Astrocyte (in vitro differentiated cells and primary cell): ENCODE measurements around the gene ALX4. TPM values are rescaled to one million over a fixed set of nuclear protein-coding genes. Genes with fewer than 3 reads are reported as not detected.

Experiments
- DNase-seq: peaks from one replicate; pipeline ENCODE4 v3.0.0-alpha.2; 2010; ENCODE audit warnings: low read depth
- FAIRE-seq: peaks from 2 replicates; lab custom pipeline; 2011; peaks lifted over from hg19 to GRCh38; lab: Jason Lieb, UNC
- H2AFZ ChIP-seq: 2 replicates; pipeline ENCODE4 v1.6.0; 2012; ENCODE audit warnings: low read depth, low read length, inconsistent platforms
- H3K27ac ChIP-seq: 2 replicates; pipeline ENCODE4 v1.5.1; 2011; ENCODE audit warnings: low read depth, low read length, inconsistent platforms
- H3K27me3 ChIP-seq: 2 replicates; pipeline ENCODE4 v1.6.0; 2011; ENCODE audit warnings: low read length, inconsistent platforms; ENCODE audit not compliant: insufficient read depth
- H3K36me3 ChIP-seq: 2 replicates; pipeline ENCODE4 v1.5.1; 2011; ENCODE audit warnings: low read length, inconsistent platforms; ENCODE audit not compliant: insufficient read depth
- H3K4me1 ChIP-seq: 2 replicates; pipeline ENCODE4 v1.5.1; 2011; ENCODE audit warnings: low read length, inconsistent platforms; ENCODE audit not compliant: insufficient read depth
- H3K4me2 ChIP-seq: 2 replicates; pipeline ENCODE4 v1.6.0; 2012; ENCODE audit warnings: low read length, inconsistent platforms
- H3K4me3 ChIP-seq: 2 replicates; pipeline ENCODE4 v1.5.1; 2011; ENCODE audit warnings: low read depth, mild to moderate bottlenecking, low read length, inconsistent platforms; ENCODE audit not compliant: insufficient read depth
- H3K79me2 ChIP-seq: 2 replicates; pipeline ENCODE4 v1.6.0; 2012; ENCODE audit warnings: mild to moderate bottlenecking, low read length, inconsistent platforms; ENCODE audit not compliant: insufficient read depth
- H3K9ac ChIP-seq: 2 replicates; pipeline ENCODE4 v1.6.0; 2012; ENCODE audit warnings: mild to moderate bottlenecking, low read length, inconsistent platforms
- H3K9me3 ChIP-seq: 2 replicates; pipeline ENCODE4 v1.5.1; 2012; ENCODE audit warnings: low read depth, mild to moderate bottlenecking, low read length, inconsistent platforms; ENCODE audit not compliant: insufficient read depth
- H4K20me1 ChIP-seq: 2 replicates; pipeline ENCODE4 v1.6.0; 2012; ENCODE audit warnings: low read length, inconsistent platforms; ENCODE audit not compliant: insufficient read depth
- H3K27ac Mint-ChIP-seq: one replicate; pipeline ENCODE4 v1.8.0; 2021; ENCODE audit warnings: mild to moderate bottlenecking, mixed read lengths; ENCODE audit not compliant: unreplicated experiment
- H3K27me3 Mint-ChIP-seq: one replicate; pipeline ENCODE4 v1.8.0; 2021; ENCODE audit warnings: low read depth, mixed read lengths; ENCODE audit not compliant: unreplicated experiment
- H3K36me3 Mint-ChIP-seq: one replicate; pipeline ENCODE4 v1.8.0; 2021; ENCODE audit warnings: low read depth, mixed read lengths; ENCODE audit not compliant: unreplicated experiment
- H3K4me1 Mint-ChIP-seq: one replicate; pipeline ENCODE4 v1.8.0; 2021; ENCODE audit warnings: low read depth, mixed read lengths; ENCODE audit not compliant: unreplicated experiment
- H3K4me3 Mint-ChIP-seq: one replicate; pipeline ENCODE4 v1.8.0; 2021; ENCODE audit warnings: mild to moderate bottlenecking, moderate library complexity, mixed read lengths; ENCODE audit not compliant: unreplicated experiment
- H3K9me3 Mint-ChIP-seq: one replicate; pipeline ENCODE4 v1.8.0; 2021; ENCODE audit warnings: mild to moderate bottlenecking, mixed read lengths; ENCODE audit not compliant: unreplicated experiment
- CTCF ChIP-seq: IDR thresholded peaks from 2 replicates; pipeline ENCODE4 v1.5.1; 2011; ENCODE audit warnings: low read depth, mild to moderate bottlenecking, inconsistent platforms, low read length, moderate library complexity; ENCODE audit not compliant: insufficient read depth
- EZH2 ChIP-seq: IDR thresholded peaks from 2 replicates; pipeline ENCODE4 v1.6.1; 2012; ENCODE audit warnings: mild to moderate bottlenecking, low read length, inconsistent platforms; ENCODE audit not compliant: insufficient read depth
- total RNA-seq: library from RNA; stranded (reverse); gene quantifications from 2 replicates; pipeline ENCODE4 v1.2.1, GENCODE V29; 2021

Gene ALX4
- total RNA-seq, 1 donor from 2014 or later, result not detected

DNA sequence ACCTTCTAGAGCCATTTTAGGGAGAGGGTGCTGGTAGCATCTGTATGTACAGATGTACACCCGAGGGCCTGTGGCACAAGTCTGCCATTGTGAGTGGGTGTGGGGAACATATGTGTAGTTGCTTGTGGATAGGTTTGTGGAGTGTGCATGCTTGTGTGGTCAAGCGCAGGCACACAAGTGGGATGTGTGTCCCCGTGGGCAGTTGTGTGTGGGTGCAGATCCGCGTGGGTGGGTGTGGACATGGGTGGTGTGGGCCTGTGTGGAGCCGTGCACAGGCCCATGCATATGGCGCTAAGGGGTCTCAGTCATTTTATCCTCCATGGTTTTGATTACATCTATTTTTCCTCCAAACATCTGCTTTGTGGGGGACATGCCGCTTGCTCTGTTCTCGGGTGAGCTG, 28.8 kb downstream of the ALX4 start:
- FAIRE-seq, result no peak
- peaks cover 5% of the 10 kb centered on the region for H3K4me1 Mint-ChIP-seq
- no peak overlapping the region for H3K27ac Mint-ChIP-seq
- H4K20me1 ChIP-seq, result no peaks in the 10 kb centered on the region
- no peaks in the 10 kb centered on the region for H3K4me1 ChIP-seq
- TF ChIP-seq EZH2 (no peak), CTCF (no peak)
- no peak overlapping the region for H3K9ac ChIP-seq
- H3K4me2 ChIP-seq, result no peak overlapping the region
- no peak for DNase-seq
- H3K4me3 ChIP-seq, result no peak overlapping the region
- no peaks in the 10 kb centered on the region for H3K36me3 ChIP-seq
- no peak overlapping the region for H3K4me3 Mint-ChIP-seq
- no peaks in the 10 kb centered on the region for H3K9me3 Mint-ChIP-seq
- no peaks in the 10 kb centered on the region for H3K36me3 Mint-ChIP-seq
- no peak overlapping the region for H2AFZ ChIP-seq
- no peaks in the 10 kb centered on the region for H3K79me2 ChIP-seq
- H3K27ac ChIP-seq, result no peak overlapping the region
- peaks cover 2% of the 10 kb centered on the region for H3K27me3 ChIP-seq
- H3K9me3 ChIP-seq, result no peaks in the 10 kb centered on the region
- H3K27me3 Mint-ChIP-seq, result peaks cover 28% of the 10 kb centered on the region

DNA sequence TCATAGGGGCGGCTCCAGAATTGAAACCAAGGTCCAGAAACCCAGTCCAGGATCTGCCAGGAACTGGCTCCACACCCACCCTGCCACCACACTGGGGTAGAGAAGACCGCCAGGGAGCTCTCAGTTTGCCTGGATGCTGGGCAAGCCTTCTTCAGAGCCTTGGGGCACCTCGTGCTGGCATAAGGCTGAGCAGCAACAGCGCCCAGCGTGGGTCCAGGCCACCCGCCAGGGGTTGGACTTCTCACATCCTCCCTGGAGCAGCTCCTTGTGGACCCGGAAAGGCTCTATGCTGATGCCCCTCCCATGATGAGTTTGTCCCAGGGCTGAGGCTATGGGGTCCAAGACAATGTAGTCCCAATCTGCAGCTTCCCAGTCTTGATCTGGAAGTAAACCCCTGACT, 29.7 kb downstream of the ALX4 start:
- Histone ChIP-seq H2AFZ (no peak overlapping the region), H3K9ac (no peak overlapping the region), H3K27ac (no peak overlapping the region), H3K36me3 (no peaks in the 10 kb centered on the region), H3K4me3 (no peak overlapping the region), H4K20me1 (no peaks in the 10 kb centered on the region), H3K27me3 (peaks cover 2% of the 10 kb centered on the region), H3K4me2 (no peak overlapping the region), H3K79me2 (no peaks in the 10 kb centered on the region), H3K9me3 (no peaks in the 10 kb centered on the region), H3K4me1 (no peaks in the 10 kb centered on the region)
- no peak overlapping the region for H3K4me3 Mint-ChIP-seq
- DNase-seq (no peak), FAIRE-seq (no peak)
- H3K27me3 Mint-ChIP-seq, result peaks cover 31% of the 10 kb centered on the region
- H3K9me3 Mint-ChIP-seq, result no peaks in the 10 kb centered on the region
- H3K27ac Mint-ChIP-seq, result no peak overlapping the region
- H3K36me3 Mint-ChIP-seq, result no peaks in the 10 kb centered on the region
- TF ChIP-seq EZH2 (no peak), CTCF (no peak)
- H3K4me1 Mint-ChIP-seq, result no peaks in the 10 kb centered on the region

- Histone ChIP-seq H3K4me3 (no peak overlapping the region), H3K27ac (no peak overlapping the region), H3K27me3 (peaks cover 2% of the 10 kb centered on the region), H4K20me1 (no peaks in the 10 kb centered on the region), H3K79me2 (no peaks in the 10 kb centered on the region), H3K4me2 (no peak overlapping the region), H3K4me1 (no peaks in the 10 kb centered on the region), H3K36me3 (no peaks in the 10 kb centered on the region), H3K9me3 (no peaks in the 10 kb centered on the region), H2AFZ (no peak overlapping the region), H3K9ac (no peak overlapping the region)
- H3K27me3 Mint-ChIP-seq, result peaks cover 31% of the 10 kb centered on the region
- H3K4me1 Mint-ChIP-seq, result no peaks in the 10 kb centered on the region
- no peaks in the 10 kb centered on the region for H3K36me3 Mint-ChIP-seq
- DNase-seq (no peak), FAIRE-seq (no peak)
- no peak overlapping the region for H3K27ac Mint-ChIP-seq
- H3K4me3 Mint-ChIP-seq, result no peak overlapping the region
- no peaks in the 10 kb centered on the region for H3K9me3 Mint-ChIP-seq
- TF ChIP-seq EZH2, result no peak
- no peak for TF ChIP-seq CTCF
Measured at GRCh38 chr11:44279483-44279882, 30.5 kb downstream of the ALX4 start.
